HG02885 (cell line): ENCODE data around the gene PSMC3IP.
"Not testable (repeated sequence)": the region's sequence is repeated elsewhere in the genome, so short reads cannot be mapped to it uniquely, and the experiment has no call there.

Source experiments
- ATAC-seq: cut with Tn5 transposase; IDR thresholded peaks from one replicate; pipeline ENCODE4 v1.9.1; 2021; ENCODE audit warnings: mild to moderate bottlenecking; ENCODE audit not compliant: unreplicated experiment, poor library complexity

The PSMC3IP gene

GRCh38 chr17:42541041-42541833, 36.3 kb downstream of the PSMC3IP start:
- no peak for ATAC-seq

- not testable (repeated sequence) for ATAC-seq
Observed at GRCh38 chr17:42540558-42540957, 37.0 kb downstream of the PSMC3IP start.

GRCh38 chr17:42538482-42538881, 39.0 kb downstream of the PSMC3IP start:
- ATAC-seq: no peak

DNA sequence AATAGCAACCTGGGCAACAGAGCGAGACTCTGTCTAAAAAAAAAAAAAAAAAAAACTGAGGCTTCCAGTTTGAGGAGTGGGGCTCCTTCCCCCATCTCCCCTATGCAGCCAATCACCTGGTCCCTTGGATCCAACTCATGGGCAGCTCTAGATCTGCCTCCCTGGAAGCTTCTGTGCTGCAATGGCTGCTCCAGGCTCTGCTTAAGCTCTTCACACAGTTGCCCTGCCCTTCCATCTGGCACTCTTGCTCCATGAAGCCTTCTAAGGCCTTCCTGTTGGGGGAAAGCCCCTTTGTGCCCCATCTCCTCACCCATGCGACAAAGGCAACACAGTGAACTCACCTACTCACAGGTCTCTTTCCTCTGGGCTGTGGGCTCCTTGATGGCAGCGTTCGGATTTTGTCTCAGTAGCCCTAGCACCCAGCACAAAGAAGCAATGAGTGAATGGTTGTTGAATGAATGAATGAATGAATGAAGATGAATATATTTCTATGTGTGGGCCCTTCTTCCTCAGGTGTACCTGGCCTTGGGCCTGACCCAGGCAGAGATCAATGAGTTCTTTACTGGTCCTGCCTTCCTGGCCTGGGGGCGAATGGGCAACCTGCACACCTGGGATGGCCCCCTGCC, 39.6 kb downstream of the PSMC3IP start:
- no peak for ATAC-seq

DNA sequence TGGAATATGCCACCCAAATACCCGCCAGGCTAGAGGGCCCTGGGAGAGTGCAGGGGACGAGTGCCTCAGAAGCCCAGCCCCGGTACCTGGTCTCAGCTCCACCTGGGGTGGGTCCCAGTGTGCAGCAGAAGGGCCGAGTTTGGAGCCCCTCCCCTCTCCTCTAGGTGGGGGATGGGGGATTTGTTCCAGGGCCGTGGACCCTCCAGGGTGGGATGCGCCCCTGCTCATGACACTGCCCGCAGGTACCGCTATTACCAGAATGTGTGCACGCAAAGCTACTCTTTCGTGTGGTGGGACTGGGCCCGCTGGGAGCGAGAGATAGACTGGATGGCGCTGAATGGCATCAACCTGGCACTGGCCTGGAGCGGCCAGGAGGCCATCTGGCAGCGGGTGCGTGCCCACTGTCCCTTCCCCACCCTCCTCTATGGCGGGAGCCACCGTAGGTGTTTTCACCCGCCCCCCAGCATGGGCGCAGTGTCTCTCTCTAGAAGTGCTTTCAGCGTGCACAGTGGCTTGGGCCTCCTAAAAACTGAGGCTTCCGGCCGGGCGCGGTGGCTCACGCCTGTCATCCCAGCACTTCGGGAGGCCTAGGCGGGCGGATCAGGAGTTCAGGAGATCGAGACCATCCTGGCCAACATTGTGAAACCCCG, 40.2 kb downstream of the PSMC3IP start:
- no peak for ATAC-seq

- peak; percentile 73 for ATAC-seq
Observed at GRCh38 chr17:42536372-42537155, 41.0 kb downstream of the PSMC3IP start.

- peak; percentile 91 for ATAC-seq
Observed at GRCh38 chr17:42536048-42536371, 41.5 kb downstream of the PSMC3IP start, which contains the start of gene NAGLU. Gene NAGLU, plus strand, starts transcription at chr17:42536241. Its CDS starts 32 bp downstream, at chr17:42536273.

GRCh38 chr17:42535155-42536047, 42.1 kb downstream of the PSMC3IP start:
- ATAC-seq: no peak

- no peak for ATAC-seq
Observed at GRCh38 chr17:42531455-42532354, 45.8 kb downstream of the PSMC3IP start.

DNA sequence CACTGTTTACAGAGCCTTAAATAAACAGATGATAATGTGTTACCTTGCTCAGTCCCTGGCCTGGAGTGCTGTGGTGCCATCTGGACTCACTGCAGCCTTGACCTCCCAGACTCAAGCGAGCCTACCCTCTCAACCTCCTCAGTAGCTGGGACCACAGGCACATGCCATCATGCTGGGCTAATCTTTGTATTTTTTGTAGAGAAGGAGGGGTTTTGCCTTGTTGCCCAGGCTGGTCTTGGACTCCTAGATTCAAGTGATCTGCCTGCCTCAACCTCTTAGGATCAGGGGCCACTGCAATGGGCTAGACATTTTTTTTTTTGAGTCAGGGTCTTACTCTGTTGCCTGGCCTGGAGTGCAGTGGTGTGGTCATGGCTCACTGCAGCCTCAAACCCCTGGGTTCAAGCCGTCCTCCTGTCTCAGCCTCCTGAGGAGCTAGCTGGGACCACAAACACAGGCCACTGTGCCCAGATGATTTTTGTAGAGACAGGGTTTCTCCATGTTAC, 46.5 kb downstream of the PSMC3IP start:
- ATAC-seq: no peak

- ATAC-seq: no peak
Observed at GRCh38 chr17:42529061-42529460, 48.5 kb downstream of the PSMC3IP start.

- ATAC-seq: no peak
Observed at GRCh38 chr17:42527932-42528331, 49.6 kb downstream of the PSMC3IP start.

GRCh38 chr17:42526031-42526444, 51.5 kb downstream of the PSMC3IP start:
- ATAC-seq: no peak

- ATAC-seq: no peak
Observed at GRCh38 chr17:42525221-42525620, 52.3 kb downstream of the PSMC3IP start.

- no peak for ATAC-seq
Observed at GRCh38 chr17:42522798-42523278, 54.7 kb downstream of the PSMC3IP start.
